SK-N-SH (cell line): ENCODE measurements around the gene SFXN5. TPM values are rescaled to one million over a fixed set of nuclear protein-coding genes. Genes with fewer than 3 reads are reported as not detected.

Source experiments
- CTCF ChIA-PET: fragments of 300-600, 350-600 bp; formaldehyde crosslinking; extraction: SDS; loops from one replicate; lab custom pipeline; 2021; lab: Yijun Ruan, JAX
- POLR2A ChIA-PET: fragments of 350-600 bp; sonication (Branson Sonifier 250); formaldehyde crosslinking; extraction: SDS; loops from one replicate; lab custom pipeline; 2020; ENCODE audit warnings: antibody characterized with exemption, inconsistent platforms; lab: Yijun Ruan, JAX
- DNase-seq: peaks from one replicate; pipeline ENCODE4 v3.0.0; 2012
- H2AFZ ChIP-seq: fragments of 200-600 bp; sonication (generic); 2 replicates; pipeline ENCODE4 v1.8.1; 2016; ENCODE audit warnings: antibody characterized with exemption, mild to moderate bottlenecking, low read depth
- H3F3A ChIP-seq: fragments of 200-600 bp; sonication (generic); replicated peaks from 2 replicates; pipeline ENCODE3; 2016; ENCODE audit warnings: antibody characterized with exemption, mild to moderate bottlenecking; ENCODE audit not compliant: insufficient read depth
- H3K27ac ChIP-seq, 2 experiments: fragments of 200-500 bp in 1 of 2; fragments of 200-600 bp in 1 of 2; sonication (Bioruptor generic) in 1 of 2; sonication (generic), shearing (Covaris generic) in 1 of 2; 2 replicates each; pipeline versions ENCODE4 v1.5.1 to v1.6.1; 2014 to 2016; ENCODE audit warnings: low read depth in 2 of 2, inconsistent platforms in 1 of 2, low read length in 1 of 2, mild to moderate bottlenecking in 1 of 2, mixed read lengths in 1 of 2
- H3K27me3 ChIP-seq: fragments of 200-600 bp; sonication (generic), shearing (Covaris generic); 2 replicates; pipeline ENCODE4 v1.6.1; 2016; ENCODE audit warnings: mixed run types; ENCODE audit not compliant: insufficient read depth
- H3K36me3 ChIP-seq, 2 experiments: fragments of 200-500 bp in 1 of 2; fragments of 200-600 bp in 1 of 2; sonication (Bioruptor generic) in 1 of 2; sonication (generic) in 1 of 2; replicated peaks in 1 of 2; 2 replicates each; pipeline versions ENCODE3 to v1.5.1; 2014 to 2016; ENCODE audit warnings: low read length in 1 of 2, mild to moderate bottlenecking in 1 of 2; ENCODE audit not compliant: insufficient read depth in 2 of 2, control insufficient read depth in 1 of 2
- H3K4me1 ChIP-seq, 2 experiments: fragments of 200-500 bp in 1 of 2; fragments of 200-600 bp in 1 of 2; sonication (Bioruptor generic) in 1 of 2; sonication (generic), shearing (Covaris generic) in 1 of 2; 2 replicates each; pipeline versions ENCODE4 v1.5.1 to v1.6.1; 2014 to 2016; ENCODE audit warnings: low read depth in 1 of 2, low read length in 1 of 2, mixed run types in 1 of 2; ENCODE audit not compliant: insufficient read depth in 2 of 2, control insufficient read depth in 1 of 2
- H3K4me2 ChIP-seq: fragments of 200-600 bp; sonication (generic), shearing (Covaris generic); 2 replicates; pipeline ENCODE4 v1.6.1; 2017; ENCODE audit warnings: mixed run types
- H3K4me3 ChIP-seq, 2 experiments: fragments of 200-500 bp in 1 of 2; fragments of 200-600 bp in 1 of 2; sonication (Bioruptor generic) in 1 of 2; sonication (generic), shearing (Covaris generic) in 1 of 2; 2 replicates each; pipeline versions ENCODE4 v1.5.1 to v1.8.1; 2014 to 2016; ENCODE audit warnings: low read depth in 2 of 2, inconsistent platforms in 1 of 2, low read length in 1 of 2, mild to moderate bottlenecking in 1 of 2, mixed read lengths in 1 of 2, moderate library complexity in 1 of 2
- H3K79me2 ChIP-seq: fragments of 200-600 bp; sonication (generic); 2 replicates; pipeline ENCODE4 v1.8.1; 2017; ENCODE audit warnings: mild to moderate bottlenecking; ENCODE audit not compliant: insufficient read depth
- H3K9ac ChIP-seq: fragments of 200-600 bp; sonication (generic); 2 replicates; pipeline ENCODE4 v1.6.1; 2017; ENCODE audit warnings: mixed run types
- H3K9me2 ChIP-seq: fragments of 200-600 bp; sonication (generic); 2 replicates; pipeline ENCODE4 v1.6.1; 2017; ENCODE audit warnings: mixed run types
- H3K9me3 ChIP-seq: fragments of 200-600 bp; sonication (generic); 2 replicates; pipeline ENCODE4 v1.6.1; 2017; ENCODE audit warnings: mixed run types, mild to moderate bottlenecking, moderate library complexity
- H4K20me1 ChIP-seq: fragments of 200-600 bp; sonication (generic); 2 replicates; pipeline ENCODE4 v1.6.1; 2017; ENCODE audit warnings: mild to moderate bottlenecking, mixed run types; ENCODE audit not compliant: insufficient read depth
- FOXJ3 ChIP-seq: sonication (generic); formaldehyde crosslinking; IDR thresholded peaks from 2 replicates; pipeline ENCODE4 v1.5.1; 2020; ENCODE audit warnings: mild to moderate bottlenecking, missing genetic modification reagents
- FOXM1 ChIP-seq: IDR thresholded peaks from 2 replicates; pipeline ENCODE4 v1.4.0; 2012; ENCODE audit warnings: low read depth, mild to moderate bottlenecking
- MAX ChIP-seq: IDR thresholded peaks from 2 replicates; pipeline ENCODE4 v1.4.0; 2012; ENCODE audit warnings: low read depth
- MEF2A ChIP-seq: IDR thresholded peaks from 2 replicates; pipeline ENCODE4 v1.4.0; 2012; ENCODE audit warnings: low read depth, borderline replicate concordance
- RAD21 ChIP-seq: IDR thresholded peaks from 2 replicates; pipeline ENCODE4 v1.6.1; 2012; ENCODE audit warnings: mild to moderate bottlenecking, low read length
- REST ChIP-seq: IDR thresholded peaks from 2 replicates; pipeline ENCODE4 v1.6.1; 2012; ENCODE audit warnings: mild to moderate bottlenecking, low read depth, low read length, moderate library complexity
- TCF12 ChIP-seq: IDR thresholded peaks from 2 replicates; pipeline ENCODE4 v1.4.0; 2012
- WGBS: methylation state at CpG from one replicate; pipeline ENCODE4 v1.1.6; 2017; ENCODE audit warnings: low lambda C conversion rate; 5-methylcytosine and 5-hydroxymethylcytosine counted together
- polyA plus RNA-seq, 3 experiments: library from polyadenylated mRNA; depleted of rRNA; stranded (reverse); fragments of >200 nt; gene quantifications; 2 replicates each; pipeline ENCODE4 v1.2.3, GENCODE V29; 2012
- TF ChIP-seq, protein P1 (sequence below): fragments of 200-600 bp; sonication (generic); IDR thresholded peaks from 2 replicates; pipeline ENCODE4 v1.6.1; 2017; ENCODE audit warnings: antibody characterized with exemption, mild to moderate bottlenecking, moderate library complexity
- TF ChIP-seq, protein P2 (sequence below): IDR thresholded peaks from 2 replicates; pipeline ENCODE4; 2012

Gene SFXN5
- polyA plus RNA-seq, 1 of the 3 experiments (the other 2 are of a cell fraction) = 9.9 TPM

GRCh38 chr2:72934683-72935610 is 136.6 kb downstream of the SFXN5 start:
- no peak overlapping the region for H3K4me2 ChIP-seq
- H3K9ac ChIP-seq = no peak overlapping the region
- ChIA-PET POLR2A (no interaction called here), CTCF (interaction anchor here (0.6 to 5.3 kb wide), 10 partner anchors 12 to 62 kb away, joined by 3 to 36 read pairs (median 4); partner anchors contain the start of gene SPR)
- DNase-seq = no peak
- no peak overlapping the region for H2AFZ ChIP-seq
- H3K27ac ChIP-seq = no peak overlapping the region
- no peaks in the 10 kb centered on the region for H4K20me1 ChIP-seq
- H3F3A ChIP-seq = no peaks in the 10 kb centered on the region
- no peaks in the 10 kb centered on the region for H3K9me3 ChIP-seq
- no peak for TF ChIP-seq REST
- no peak for TF ChIP-seq FOXJ3 (CRISPR knock-in tag)
- TF ChIP-seq MAX = no peak
- no peak for TF ChIP-seq FOXM1
- TF ChIP-seq, protein P1, sequence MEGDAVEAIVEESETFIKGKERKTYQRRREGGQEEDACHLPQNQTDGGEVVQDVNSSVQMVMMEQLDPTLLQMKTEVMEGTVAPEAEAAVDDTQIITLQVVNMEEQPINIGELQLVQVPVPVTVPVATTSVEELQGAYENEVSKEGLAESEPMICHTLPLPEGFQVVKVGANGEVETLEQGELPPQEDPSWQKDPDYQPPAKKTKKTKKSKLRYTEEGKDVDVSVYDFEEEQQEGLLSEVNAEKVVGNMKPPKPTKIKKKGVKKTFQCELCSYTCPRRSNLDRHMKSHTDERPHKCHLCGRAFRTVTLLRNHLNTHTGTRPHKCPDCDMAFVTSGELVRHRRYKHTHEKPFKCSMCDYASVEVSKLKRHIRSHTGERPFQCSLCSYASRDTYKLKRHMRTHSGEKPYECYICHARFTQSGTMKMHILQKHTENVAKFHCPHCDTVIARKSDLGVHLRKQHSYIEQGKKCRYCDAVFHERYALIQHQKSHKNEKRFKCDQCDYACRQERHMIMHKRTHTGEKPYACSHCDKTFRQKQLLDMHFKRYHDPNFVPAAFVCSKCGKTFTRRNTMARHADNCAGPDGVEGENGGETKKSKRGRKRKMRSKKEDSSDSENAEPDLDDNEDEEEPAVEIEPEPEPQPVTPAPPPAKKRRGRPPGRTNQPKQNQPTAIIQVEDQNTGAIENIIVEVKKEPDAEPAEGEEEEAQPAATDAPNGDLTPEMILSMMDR = peak; percentile 38; the same call in 1 of the 2 replicates
- TF ChIP-seq MEF2A = no peak
- TF ChIP-seq TCF12 = no peak
- TF ChIP-seq, protein P2, sequence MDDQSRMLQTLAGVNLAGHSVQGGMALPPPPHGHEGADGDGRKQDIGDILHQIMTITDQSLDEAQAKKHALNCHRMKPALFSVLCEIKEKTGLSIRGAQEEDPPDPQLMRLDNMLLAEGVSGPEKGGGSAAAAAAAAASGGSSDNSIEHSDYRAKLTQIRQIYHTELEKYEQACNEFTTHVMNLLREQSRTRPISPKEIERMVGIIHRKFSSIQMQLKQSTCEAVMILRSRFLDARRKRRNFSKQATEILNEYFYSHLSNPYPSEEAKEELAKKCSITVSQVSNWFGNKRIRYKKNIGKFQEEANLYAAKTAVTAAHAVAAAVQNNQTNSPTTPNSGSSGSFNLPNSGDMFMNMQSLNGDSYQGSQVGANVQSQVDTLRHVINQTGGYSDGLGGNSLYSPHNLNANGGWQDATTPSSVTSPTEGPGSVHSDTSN = no peak
- peak; percentile 38; the same call in 1 of the 2 replicates for TF ChIP-seq RAD21
- H3K4me3 ChIP-seq = no peak overlapping the region
- H3K79me2 ChIP-seq = no peaks in the 10 kb centered on the region
- H3K9me2 ChIP-seq = no peaks in the 10 kb centered on the region
- peaks cover 8 to 15% of the 10 kb centered on the region in 2 experiments; a peak in 1 of 4 replicates for H3K4me1 ChIP-seq
- WGBS = 80% methylated on average over 14 of the region's 14 CpGs
- no peaks in the 10 kb centered on the region for H3K36me3 ChIP-seq
- no peaks in the 10 kb centered on the region for H3K27me3 ChIP-seq
